ENCODE results near the gene SDK2.

DNA sequence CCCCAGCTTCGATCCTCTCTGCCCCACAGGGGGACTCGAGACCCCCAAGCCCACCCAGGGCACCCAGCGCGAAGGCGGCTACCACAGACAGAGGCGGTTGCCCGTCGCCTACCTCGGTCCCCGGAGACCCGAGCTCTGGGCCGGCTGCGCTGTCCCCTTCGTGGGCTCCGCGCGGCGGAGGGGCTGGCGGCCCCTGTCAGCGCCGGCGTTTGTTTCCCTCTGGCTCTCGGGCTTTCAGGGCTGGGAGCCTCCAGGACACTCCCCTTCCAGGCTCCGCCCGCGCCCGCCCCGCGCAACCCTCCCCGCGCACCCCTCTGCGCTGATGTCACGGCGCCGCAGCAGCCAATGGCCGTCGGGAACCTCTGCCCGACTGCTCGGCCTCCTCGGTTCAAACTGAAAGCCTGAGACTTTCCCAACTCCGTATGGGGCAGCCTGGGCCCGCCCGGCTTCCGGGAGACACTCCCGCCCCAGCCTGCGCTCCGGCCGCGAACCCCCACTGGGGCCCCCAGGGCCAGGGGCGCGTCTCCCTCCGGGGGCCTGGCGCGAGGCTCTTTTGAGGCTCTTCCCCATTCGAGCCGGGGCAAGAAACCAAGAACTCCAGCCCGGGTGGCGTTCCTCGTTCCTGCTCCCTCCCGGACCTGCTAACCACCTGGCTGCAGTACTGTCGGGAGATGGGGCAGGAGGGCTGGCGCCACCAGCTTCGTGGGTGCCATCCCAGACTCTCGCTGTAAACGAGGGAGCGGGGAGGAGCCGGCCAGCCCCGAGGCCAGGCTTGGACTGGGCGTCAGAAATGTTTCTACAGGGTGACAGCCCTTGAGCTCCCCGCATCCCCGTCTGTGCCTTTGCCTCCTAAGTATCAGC lies 332.2 kb downstream of the SDK2 start, which contains the start of gene CDC42EP4:
- TF ChIP-seq, protein P1, sequence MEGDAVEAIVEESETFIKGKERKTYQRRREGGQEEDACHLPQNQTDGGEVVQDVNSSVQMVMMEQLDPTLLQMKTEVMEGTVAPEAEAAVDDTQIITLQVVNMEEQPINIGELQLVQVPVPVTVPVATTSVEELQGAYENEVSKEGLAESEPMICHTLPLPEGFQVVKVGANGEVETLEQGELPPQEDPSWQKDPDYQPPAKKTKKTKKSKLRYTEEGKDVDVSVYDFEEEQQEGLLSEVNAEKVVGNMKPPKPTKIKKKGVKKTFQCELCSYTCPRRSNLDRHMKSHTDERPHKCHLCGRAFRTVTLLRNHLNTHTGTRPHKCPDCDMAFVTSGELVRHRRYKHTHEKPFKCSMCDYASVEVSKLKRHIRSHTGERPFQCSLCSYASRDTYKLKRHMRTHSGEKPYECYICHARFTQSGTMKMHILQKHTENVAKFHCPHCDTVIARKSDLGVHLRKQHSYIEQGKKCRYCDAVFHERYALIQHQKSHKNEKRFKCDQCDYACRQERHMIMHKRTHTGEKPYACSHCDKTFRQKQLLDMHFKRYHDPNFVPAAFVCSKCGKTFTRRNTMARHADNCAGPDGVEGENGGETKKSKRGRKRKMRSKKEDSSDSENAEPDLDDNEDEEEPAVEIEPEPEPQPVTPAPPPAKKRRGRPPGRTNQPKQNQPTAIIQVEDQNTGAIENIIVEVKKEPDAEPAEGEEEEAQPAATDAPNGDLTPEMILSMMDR (IDR thresholded peaks at IDR 0.05) = peak in 1 of 7 experiments; percentile 9
- peak; percentile 99 for TF ChIP-seq POLR2A (IDR thresholded peaks at IDR 0.05)
